Measurements from ENCODE around the gene ALK.

DNA sequence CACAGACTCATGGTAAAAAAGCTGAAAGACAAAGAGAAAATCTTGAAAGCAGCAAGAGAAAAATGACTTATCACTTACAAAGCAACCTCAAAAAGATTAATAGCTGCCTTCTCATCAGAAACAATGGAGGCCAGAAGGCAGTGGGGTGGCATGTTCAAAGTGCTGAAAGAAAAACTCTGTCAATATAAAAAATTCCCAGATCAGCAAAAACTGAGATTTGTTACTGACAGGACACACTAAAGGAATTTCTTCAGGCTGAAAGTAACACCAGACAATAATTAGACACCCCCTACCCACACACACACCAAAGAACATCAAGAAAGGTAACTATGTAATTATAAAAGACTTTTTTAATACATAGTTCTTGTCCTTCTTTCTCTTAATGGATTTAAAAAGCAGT, 495.0 kb downstream of the ALK start:
- TF ChIP-seq, protein P1, sequence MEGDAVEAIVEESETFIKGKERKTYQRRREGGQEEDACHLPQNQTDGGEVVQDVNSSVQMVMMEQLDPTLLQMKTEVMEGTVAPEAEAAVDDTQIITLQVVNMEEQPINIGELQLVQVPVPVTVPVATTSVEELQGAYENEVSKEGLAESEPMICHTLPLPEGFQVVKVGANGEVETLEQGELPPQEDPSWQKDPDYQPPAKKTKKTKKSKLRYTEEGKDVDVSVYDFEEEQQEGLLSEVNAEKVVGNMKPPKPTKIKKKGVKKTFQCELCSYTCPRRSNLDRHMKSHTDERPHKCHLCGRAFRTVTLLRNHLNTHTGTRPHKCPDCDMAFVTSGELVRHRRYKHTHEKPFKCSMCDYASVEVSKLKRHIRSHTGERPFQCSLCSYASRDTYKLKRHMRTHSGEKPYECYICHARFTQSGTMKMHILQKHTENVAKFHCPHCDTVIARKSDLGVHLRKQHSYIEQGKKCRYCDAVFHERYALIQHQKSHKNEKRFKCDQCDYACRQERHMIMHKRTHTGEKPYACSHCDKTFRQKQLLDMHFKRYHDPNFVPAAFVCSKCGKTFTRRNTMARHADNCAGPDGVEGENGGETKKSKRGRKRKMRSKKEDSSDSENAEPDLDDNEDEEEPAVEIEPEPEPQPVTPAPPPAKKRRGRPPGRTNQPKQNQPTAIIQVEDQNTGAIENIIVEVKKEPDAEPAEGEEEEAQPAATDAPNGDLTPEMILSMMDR (IDR thresholded peaks at IDR 0.05): no peak
- TF ChIP-seq ZFX (IDR thresholded peaks at IDR 0.05; ENCODE audit: borderline replicate concordance): no peak

Measured in 22Rv1 (cell line).